HepG2 (cell line): Measurements from ENCODE around the gene ZNF425. TPM values are rescaled to one million over a fixed set of nuclear protein-coding genes. Genes with fewer than 3 reads are reported as not detected.
A peak's percentile ranks its signal among the peaks of the same experiment; 100 is the strongest.

Source experiments
- ATF5 ChIP-seq: sonication (generic); formaldehyde crosslinking; IDR thresholded peaks from 2 replicates; pipeline ENCODE4 v1.4.0; 2020; ENCODE audit warnings: mild to moderate bottlenecking, low read depth, missing genetic modification reagents
- CSRNP1 ChIP-seq: sonication (generic); formaldehyde crosslinking; IDR thresholded peaks from 2 replicates; pipeline ENCODE4 v1.8.1; 2023; ENCODE audit warnings: mild to moderate bottlenecking, missing genetic modification reagents
- FOXJ3 ChIP-seq: sonication (generic); formaldehyde crosslinking; IDR thresholded peaks from 2 replicates; pipeline ENCODE4 v1.4.0; 2020; ENCODE audit warnings: missing genetic modification reagents, mild to moderate bottlenecking, borderline replicate concordance
- GTF3A ChIP-seq: sonication (generic); formaldehyde crosslinking; conservative IDR thresholded peaks from 2 replicates; pipeline ENCODE4 v1.4.0; 2020; ENCODE audit warnings: mild to moderate bottlenecking, missing genetic modification reagents
- KLF11 ChIP-seq: IDR thresholded peaks from 2 replicates; pipeline ENCODE4 v1.6.1; 2016; ENCODE audit warnings: missing compliant biosample characterization
- PRDM4 ChIP-seq: sonication (generic); formaldehyde crosslinking; IDR thresholded peaks from 2 replicates; pipeline ENCODE4 v1.9.0; 2021; ENCODE audit warnings: missing genetic modification reagents, borderline replicate concordance
- RFX1 ChIP-seq: fragments of 450-650 bp; IDR thresholded peaks from 2 replicates; pipeline ENCODE4 v1.6.1; 2017
- THAP8 ChIP-seq: sonication (generic); formaldehyde crosslinking; IDR thresholded peaks from 2 replicates; pipeline ENCODE4 v1.5.1; 2020; ENCODE audit warnings: missing genetic modification reagents, mild to moderate bottlenecking, borderline replicate concordance
- ZFAT ChIP-seq: sonication (generic); formaldehyde crosslinking; conservative IDR thresholded peaks from 2 replicates; pipeline ENCODE4 v1.8.1; 2023; ENCODE audit warnings: missing genetic modification reagents, inconsistent platforms
- ZMYM2 ChIP-seq: sonication (generic); formaldehyde crosslinking; IDR thresholded peaks from 2 replicates; pipeline ENCODE4 v1.8.0; 2022; ENCODE audit warnings: mild to moderate bottlenecking, missing genetic modification reagents
- ZNF274 ChIP-seq: sonication (generic); formaldehyde crosslinking; IDR thresholded peaks from 2 replicates; pipeline ENCODE4 v1.5.1; 2020; ENCODE audit warnings: mild to moderate bottlenecking, missing genetic modification reagents
- ZNF44 ChIP-seq: sonication (generic); formaldehyde crosslinking; IDR thresholded peaks from 2 replicates; pipeline ENCODE4 v1.5.1; 2020; ENCODE audit warnings: mild to moderate bottlenecking, missing genetic modification reagents
- ZNF598 ChIP-seq: sonication (generic); formaldehyde crosslinking; IDR thresholded peaks from 2 replicates; pipeline ENCODE4 v1.5.1; 2020; ENCODE audit warnings: mild to moderate bottlenecking, missing genetic modification reagents, borderline replicate concordance
- ZNF639 ChIP-seq: conservative IDR thresholded peaks from 2 replicates; pipeline ENCODE4 v1.6.1; 2018; ENCODE audit warnings: missing genetic modification reagents
- ZNF773 ChIP-seq: sonication (generic); formaldehyde crosslinking; IDR thresholded peaks from 2 replicates; pipeline ENCODE4 v1.4.0; 2020; ENCODE audit warnings: missing genetic modification reagents, borderline replicate concordance
- ZNF782 ChIP-seq: sonication (generic); formaldehyde crosslinking; IDR thresholded peaks from 2 replicates; pipeline ENCODE4 v1.4.0; 2020; ENCODE audit warnings: missing genetic modification reagents, mild to moderate bottlenecking, borderline replicate concordance
- ZSCAN20 ChIP-seq: sonication (generic); formaldehyde crosslinking; IDR thresholded peaks from 2 replicates; pipeline ENCODE4 v1.4.0; 2020; ENCODE audit warnings: missing genetic modification reagents, mild to moderate bottlenecking, borderline replicate concordance
- polyA plus RNA-seq, 8 experiments: library from polyadenylated mRNA; depleted of rRNA in 3 of 8; stranded (reverse) in 7 of 8; unstranded in 1 of 8; fragments of >200 nt; fragmentation: Illumina TruSeq in 4 of 8; extraction: Trizol in 4 of 8; gene quantifications; 2 replicates each; pipeline versions ENCODE4 v1.2.1 to v1.2.3, GENCODE V29; 2011 to 2016; ENCODE audit warnings: low read depth in 4 of 8, missing spikeins in 1 of 8, mixed read lengths in 1 of 8; ENCODE audit not compliant: insufficient read depth in 1 of 8
- total RNA-seq, 5 experiments: library from RNA; depleted of rRNA; stranded (reverse); fragments of >200 nt; fragmentation: Illumina TruSeq; extraction: Trizol; gene quantifications; 2 replicates each; pipeline ENCODE4 v1.2.3, GENCODE V29; 2016; ENCODE audit warnings: low read depth in 1 of 5
- TF ChIP-seq, protein P1 (sequence below): sonication (generic); formaldehyde crosslinking; IDR thresholded peaks from 2 replicates; pipeline ENCODE4 v1.5.0; 2020; ENCODE audit warnings: mild to moderate bottlenecking, missing genetic modification reagents

The ZNF425 gene
- total and polyA plus RNA-seq, 2 of the 13 experiments (the other 11 are each of a cell fraction or from before 2014, with no cell fraction given), result 0.51 to 1.1 TPM

DNA sequence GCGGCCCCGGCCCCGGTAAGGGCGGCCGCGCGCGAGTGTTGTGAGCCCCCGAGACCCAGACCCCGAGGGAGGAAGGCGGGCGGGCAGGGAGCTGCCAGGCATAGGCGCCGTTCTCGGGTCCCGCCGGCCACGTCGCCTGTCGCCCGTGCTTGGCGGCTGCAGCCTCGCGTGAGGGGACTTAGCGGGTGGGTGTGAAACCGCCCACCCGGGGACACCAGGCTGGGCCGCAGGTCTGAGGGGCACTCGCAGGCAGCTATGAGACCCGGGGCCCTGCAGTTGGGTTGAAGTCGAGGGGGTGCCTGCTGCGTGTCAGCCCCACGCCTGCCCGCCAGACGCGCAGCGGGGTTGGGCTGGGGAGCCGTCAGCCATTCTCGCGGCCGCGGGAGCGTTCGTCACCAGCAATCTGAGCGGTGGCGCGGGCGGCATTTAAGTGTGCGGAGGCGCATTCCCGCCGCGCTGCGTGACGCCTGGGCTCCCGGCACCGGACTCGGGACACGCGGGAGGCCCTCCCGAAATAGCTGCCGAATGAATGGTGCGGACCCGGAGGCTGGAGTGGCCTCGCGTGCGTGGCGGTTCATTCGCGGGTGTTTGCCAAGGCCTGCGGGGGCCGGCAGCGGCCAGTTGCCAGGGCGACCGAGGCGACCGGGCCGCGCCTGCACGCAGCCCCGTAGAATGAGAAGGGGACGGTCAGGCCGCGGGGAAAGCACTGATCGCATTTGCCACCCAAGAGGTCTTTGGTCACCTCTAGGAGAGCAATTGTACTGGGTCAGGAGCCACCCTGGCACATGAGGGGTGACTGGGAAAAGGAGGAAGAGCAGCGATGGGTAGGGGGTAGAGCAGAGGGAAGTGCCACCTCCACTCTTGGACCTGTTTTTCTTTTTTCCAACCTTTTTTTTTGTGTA is 21.9 kb upstream of the ZNF425 start (continued):
- TF ChIP-seq ZNF782 (CRISPR knock-in tag) (no peak), ATF5 (CRISPR knock-in tag) (0 out of 2 replicates have a peak, but pooled peaks have one; percentile 69), ZFAT (CRISPR knock-in tag) (no peak), ZNF639 (CRISPR knock-in tag) (no peak), PRDM4 (CRISPR knock-in tag) (no peak), THAP8 (CRISPR knock-in tag) (no peak), ZNF274 (CRISPR knock-in tag) (peak; percentile 30; the same call in 1 of the 2 replicates), ZNF44 (CRISPR knock-in tag) (no peak), GTF3A (CRISPR knock-in tag) (no peak), ZNF598 (CRISPR knock-in tag) (peak; percentile 74; the same call in 1 of the 2 replicates), ZMYM2 (0 out of 2 replicates have a peak, but pooled peaks have one; percentile 49), ZSCAN20 (CRISPR knock-in tag) (no peak), RFX1 (peak; percentile 82), ZNF773 (no peak), CSRNP1 (CRISPR knock-in tag) (peak; percentile 24; the same call in 1 of the 2 replicates), KLF11 (CRISPR knock-in tag) (no peak), FOXJ3 (no peak)
- TF ChIP-seq, protein P1, sequence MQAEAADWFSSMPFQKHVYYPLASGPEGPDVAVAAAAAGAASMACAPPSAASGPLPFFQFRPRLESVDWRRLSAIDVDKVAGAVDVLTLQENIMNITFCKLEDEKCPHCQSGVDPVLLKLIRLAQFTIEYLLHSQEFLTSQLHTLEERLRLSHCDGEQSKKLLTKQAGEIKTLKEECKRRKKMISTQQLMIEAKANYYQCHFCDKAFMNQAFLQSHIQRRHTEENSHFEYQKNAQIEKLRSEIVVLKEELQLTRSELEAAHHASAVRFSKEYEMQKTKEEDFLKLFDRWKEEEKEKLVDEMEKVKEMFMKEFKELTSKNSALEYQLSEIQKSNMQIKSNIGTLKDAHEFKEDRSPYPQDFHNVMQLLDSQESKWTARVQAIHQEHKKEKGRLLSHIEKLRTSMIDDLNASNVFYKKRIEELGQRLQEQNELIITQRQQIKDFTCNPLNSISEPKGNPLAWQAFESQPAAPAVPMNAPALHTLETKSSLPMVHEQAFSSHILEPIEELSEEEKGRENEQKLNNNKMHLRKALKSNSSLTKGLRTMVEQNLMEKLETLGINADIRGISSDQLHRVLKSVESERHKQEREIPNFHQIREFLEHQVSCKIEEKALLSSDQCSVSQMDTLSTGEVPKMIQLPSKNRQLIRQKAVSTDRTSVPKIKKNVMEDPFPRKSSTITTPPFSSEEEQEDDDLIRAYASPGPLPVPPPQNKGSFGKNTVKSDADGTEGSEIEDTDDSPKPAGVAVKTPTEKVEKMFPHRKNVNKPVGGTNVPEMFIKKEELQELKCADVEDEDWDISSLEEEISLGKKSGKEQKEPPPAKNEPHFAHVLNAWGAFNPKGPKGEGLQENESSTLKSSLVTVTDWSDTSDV, result no peak
